ENCODE measurements around the gene AKT1.
A peak's percentile ranks its signal among the peaks of the same experiment; 100 is the strongest.
"Not testable (repeated sequence)": the region's sequence is repeated elsewhere in the genome, so short reads cannot be mapped to it uniquely, and the experiment has no call there.

AKT1 gene

GRCh38 chr14:104794993-104795780 lies at the start of gene AKT1:
AKT1 (minus strand) TSS chr14:104795748; CDS start chr14:104792643, 3,105 bp downstream.
- peak within 1 kb of the TSS; percentile 83 for H3K27ac Mint-ChIP-seq
- no peaks in the 10 kb centered on the region for H3K9me3 Mint-ChIP-seq
- H3K4me3 Mint-ChIP-seq = peak within 1 kb of the TSS; percentile 86
- peaks cover 45% of the 10 kb centered on the region for H3K4me1 Mint-ChIP-seq (ENCODE audit: low read depth)
- H3K36me3 Mint-ChIP-seq (ENCODE audit: low read depth) = peaks cover 6% of the 10 kb centered on the region
- H3K27me3 Mint-ChIP-seq (ENCODE audit: low read depth) = peaks cover 14% of the 10 kb centered on the region

GRCh38 chr14:104845033-104845666 lies 49.6 kb upstream of the AKT1 start:
- H3K36me3 Mint-ChIP-seq (ENCODE audit: low read depth) = no peaks in the 10 kb centered on the region
- H3K4me1 Mint-ChIP-seq (ENCODE audit: low read depth) = no peaks in the 10 kb centered on the region
- H3K9me3 Mint-ChIP-seq = no peaks in the 10 kb centered on the region
- H3K4me3 Mint-ChIP-seq = no peak overlapping the region
- H3K27ac Mint-ChIP-seq = no peak overlapping the region
- H3K27me3 Mint-ChIP-seq (ENCODE audit: low read depth) = peaks cover 54% of the 10 kb centered on the region

GRCh38 chr14:104844306-104845032 lies 48.9 kb upstream of the AKT1 start:
- no peak overlapping the region for H3K27ac Mint-ChIP-seq
- no peaks in the 10 kb centered on the region for H3K9me3 Mint-ChIP-seq
- peaks cover 54% of the 10 kb centered on the region for H3K27me3 Mint-ChIP-seq (ENCODE audit: low read depth)
- no peaks in the 10 kb centered on the region for H3K36me3 Mint-ChIP-seq (ENCODE audit: low read depth)
- no peak overlapping the region for H3K4me3 Mint-ChIP-seq
- H3K4me1 Mint-ChIP-seq (ENCODE audit: low read depth) = no peaks in the 10 kb centered on the region

- Mint-ChIP-seq H3K27me3 (ENCODE audit: low read depth) (peaks cover 62% of the 10 kb centered on the region), H3K36me3 (ENCODE audit: low read depth) (no peaks in the 10 kb centered on the region), H3K4me3 (no peak overlapping the region), H3K4me1 (ENCODE audit: low read depth) (no peaks in the 10 kb centered on the region), H3K27ac (no peak overlapping the region), H3K9me3 (no peaks in the 10 kb centered on the region)
These were observed 48.1 kb upstream of the AKT1 start for GRCh38 chr14:104843442-104844305.

GRCh38 chr14:104843006-104843405 lies 47.5 kb upstream of the AKT1 start:
- H3K36me3 Mint-ChIP-seq (ENCODE audit: low read depth) = no peaks in the 10 kb centered on the region
- H3K9me3 Mint-ChIP-seq = no peaks in the 10 kb centered on the region
- peaks cover 62% of the 10 kb centered on the region for H3K27me3 Mint-ChIP-seq (ENCODE audit: low read depth)
- H3K27ac Mint-ChIP-seq = no peak overlapping the region
- H3K4me1 Mint-ChIP-seq (ENCODE audit: low read depth) = no peaks in the 10 kb centered on the region
- no peak overlapping the region for H3K4me3 Mint-ChIP-seq

GRCh38 chr14:104841730-104842129 lies 46.2 kb upstream of the AKT1 start:
- no peaks in the 10 kb centered on the region for H3K9me3 Mint-ChIP-seq
- no peaks in the 10 kb centered on the region for H3K4me1 Mint-ChIP-seq (ENCODE audit: low read depth)
- peaks cover 64% of the 10 kb centered on the region for H3K27me3 Mint-ChIP-seq (ENCODE audit: low read depth)
- H3K36me3 Mint-ChIP-seq (ENCODE audit: low read depth) = no peaks in the 10 kb centered on the region
- H3K27ac Mint-ChIP-seq = no peak overlapping the region
- no peak overlapping the region for H3K4me3 Mint-ChIP-seq

- H3K27ac Mint-ChIP-seq; H3K4me3 Mint-ChIP-seq; H3K9me3 Mint-ChIP-seq; H3K36me3 Mint-ChIP-seq (ENCODE audit: low read depth); H3K4me1 Mint-ChIP-seq (ENCODE audit: low read depth): not testable (repeated sequence)
- peaks cover 22% of the 10 kb centered on the region for H3K27me3 Mint-ChIP-seq (ENCODE audit: low read depth)
These were observed 40.8 kb upstream of the AKT1 start for GRCh38 chr14:104836171-104836935.

GRCh38 chr14:104830781-104831180 lies 35.2 kb upstream of the AKT1 start:
- Mint-ChIP-seq H3K4me1 (ENCODE audit: low read depth) (peaks cover 4% of the 10 kb centered on the region), H3K27ac (no peak overlapping the region), H3K9me3 (no peaks in the 10 kb centered on the region), H3K36me3 (ENCODE audit: low read depth) (no peaks in the 10 kb centered on the region), H3K4me3 (no peak overlapping the region), H3K27me3 (ENCODE audit: low read depth) (peaks cover 13% of the 10 kb centered on the region)

GRCh38 chr14:104827177-104828055 lies 31.9 kb upstream of the AKT1 start:
- H3K4me3 Mint-ChIP-seq = peak overlapping the region; percentile 32
- peaks cover 8% of the 10 kb centered on the region for H3K4me1 Mint-ChIP-seq (ENCODE audit: low read depth)
- peaks cover 6% of the 10 kb centered on the region for H3K9me3 Mint-ChIP-seq
- H3K36me3 Mint-ChIP-seq (ENCODE audit: low read depth) = peaks cover 2% of the 10 kb centered on the region
- H3K27ac Mint-ChIP-seq = no peak overlapping the region
- peaks cover 34% of the 10 kb centered on the region for H3K27me3 Mint-ChIP-seq (ENCODE audit: low read depth)

- peaks cover 34% of the 10 kb centered on the region for H3K27me3 Mint-ChIP-seq (ENCODE audit: low read depth)
- peaks cover 2% of the 10 kb centered on the region for H3K36me3 Mint-ChIP-seq (ENCODE audit: low read depth)
- peak overlapping the region; percentile 32 for H3K4me3 Mint-ChIP-seq
- peaks cover 8% of the 10 kb centered on the region for H3K4me1 Mint-ChIP-seq (ENCODE audit: low read depth)
- H3K9me3 Mint-ChIP-seq = peaks cover 6% of the 10 kb centered on the region
- H3K27ac Mint-ChIP-seq = no peak overlapping the region
These were observed 31.3 kb upstream of the AKT1 start for GRCh38 chr14:104826861-104827176.

- no peak overlapping the region for H3K27ac Mint-ChIP-seq
- peak overlapping the region; percentile 53 for H3K4me3 Mint-ChIP-seq
- peaks cover 2% of the 10 kb centered on the region for H3K36me3 Mint-ChIP-seq (ENCODE audit: low read depth)
- peaks cover 8% of the 10 kb centered on the region for H3K4me1 Mint-ChIP-seq (ENCODE audit: low read depth)
- H3K9me3 Mint-ChIP-seq = peaks cover 6% of the 10 kb centered on the region
- peaks cover 34% of the 10 kb centered on the region for H3K27me3 Mint-ChIP-seq (ENCODE audit: low read depth)
These were observed 30.8 kb upstream of the AKT1 start for GRCh38 chr14:104826189-104826860.

- Mint-ChIP-seq H3K27me3 (ENCODE audit: low read depth) (peaks cover 34% of the 10 kb centered on the region), H3K27ac (no peak overlapping the region), H3K4me3 (peak overlapping the region; percentile 53), H3K36me3 (ENCODE audit: low read depth) (peaks cover 2% of the 10 kb centered on the region), H3K9me3 (peaks cover 6% of the 10 kb centered on the region), H3K4me1 (ENCODE audit: low read depth) (peaks cover 8% of the 10 kb centered on the region)
These were observed 28.9 kb upstream of the AKT1 start for GRCh38 chr14:104824353-104824997.
